Activated T-helper 1 cell treated with anti-CD3 and anti-CD28 coated beads, Interleukin-12 subunit alpha, Interleukin-12 subunit beta, Interleukin-2, Interleukin-4 antibody, amounts not matched to agents 30 ng/mL and 10 ng/mL and 1 ng/mL, durations not matched to agents 14 hours and 24 hours and 36 hours (primary cell): ENCODE data around the gene CNTFR. TPM values are rescaled to one million over a fixed set of nuclear protein-coding genes. Genes with fewer than 3 reads are reported as not detected.

Experiments used
- DNase-seq: peaks from one replicate; pipeline ENCODE4 v3.0.0; 2021; ENCODE audit warnings: low spot score
- H3K27ac Mint-ChIP-seq: one replicate; pipeline ENCODE4 v1.8.0; 2021; ENCODE audit warnings: mild to moderate bottlenecking, mixed read lengths
- H3K27me3 Mint-ChIP-seq: one replicate; pipeline ENCODE4 v1.8.0; 2022; ENCODE audit warnings: mild to moderate bottlenecking, moderate library complexity, mixed read lengths; ENCODE audit not compliant: insufficient read depth
- H3K36me3 Mint-ChIP-seq: one replicate; pipeline ENCODE4 v1.8.0; 2021; ENCODE audit warnings: low read depth, mixed read lengths
- H3K4me1 Mint-ChIP-seq: one replicate; pipeline ENCODE4 v1.8.0; 2021; ENCODE audit warnings: low read depth, mixed read lengths
- H3K4me3 Mint-ChIP-seq: one replicate; pipeline ENCODE4 v1.8.0; 2021; ENCODE audit warnings: mild to moderate bottlenecking, moderate library complexity, mixed read lengths
- H3K9me3 Mint-ChIP-seq: one replicate; pipeline ENCODE4 v1.8.0; 2021; ENCODE audit warnings: mixed read lengths
- intact Hi-C: fragments of 100-400 bp; cut with micrococcal nuclease; formaldehyde crosslinking; loops from one replicate; pipeline ENCODE4 v1.15.1; 2024
- total RNA-seq: library from RNA; stranded (reverse); gene quantifications from 2 replicates; pipeline ENCODE4 v1.2.3, GENCODE V29; 2022

CNTFR gene
- total RNA-seq, 1 donor from 2014 or later = not detected

GRCh38 chr9:34591917-34592866 lies 2.7 kb upstream of the CNTFR start:
- H3K27ac Mint-ChIP-seq = peak overlapping the region; percentile 12
- H3K4me3 Mint-ChIP-seq = peak overlapping the region; percentile 50
- peaks cover 1% of the 10 kb centered on the region for H3K36me3 Mint-ChIP-seq
- H3K9me3 Mint-ChIP-seq = no peaks in the 10 kb centered on the region
- no peak for DNase-seq
- peaks cover 15% of the 10 kb centered on the region for H3K4me1 Mint-ChIP-seq
- peaks cover 62% of the 10 kb centered on the region for H3K27me3 Mint-ChIP-seq
- intact Hi-C loops = loop anchor here (1.0 to 5.0 kb wide), 5 partner anchors 44 to 188 kb away; partner anchors contain the start of genes DNAI1, ENHO and FAM219A

GRCh38 chr9:34591248-34591916 lies 1.9 kb upstream of the CNTFR start:
- intact Hi-C loops = loop anchor here (1.0 to 5.0 kb wide), 5 partner anchors 43 to 187 kb away; partner anchors contain the start of genes DNAI1, ENHO and FAM219A
- Mint-ChIP-seq H3K27me3 (peaks cover 68% of the 10 kb centered on the region), H3K4me1 (peaks cover 15% of the 10 kb centered on the region), H3K9me3 (no peaks in the 10 kb centered on the region), H3K4me3 (peak overlapping the region; percentile 21), H3K36me3 (peaks cover 1% of the 10 kb centered on the region), H3K27ac (no peak overlapping the region)
- peak; percentile 67 for DNase-seq

GRCh38 chr9:34590381-34591247 lies 1.1 kb upstream of the CNTFR start:
- H3K36me3 Mint-ChIP-seq = peaks cover 1% of the 10 kb centered on the region
- peak overlapping the region; percentile 64 for H3K4me3 Mint-ChIP-seq
- no peak for DNase-seq
- intact Hi-C loops = loop anchor here (1.0 to 5.0 kb wide), 5 partner anchors 42 to 186 kb away; partner anchors contain the start of genes DNAI1, ENHO and FAM219A
- H3K27me3 Mint-ChIP-seq = peaks cover 69% of the 10 kb centered on the region
- H3K9me3 Mint-ChIP-seq = no peaks in the 10 kb centered on the region
- peaks cover 15% of the 10 kb centered on the region for H3K4me1 Mint-ChIP-seq
- H3K27ac Mint-ChIP-seq = no peak overlapping the region

GRCh38 chr9:34588671-34589635 lies 571 bp downstream of the CNTFR start:
- H3K9me3 Mint-ChIP-seq = no peaks in the 10 kb centered on the region
- H3K27ac Mint-ChIP-seq = peak overlapping the region; percentile 10
- H3K4me1 Mint-ChIP-seq = peaks cover 15% of the 10 kb centered on the region
- intact Hi-C loops = no loop called here
- peaks cover 81% of the 10 kb centered on the region for H3K27me3 Mint-ChIP-seq
- H3K4me3 Mint-ChIP-seq = peak overlapping the region; percentile 21
- H3K36me3 Mint-ChIP-seq = peaks cover 1% of the 10 kb centered on the region
- DNase-seq = no peak

- intact Hi-C loops = loop anchor here (1.0 kb wide), 1 partner anchor 9 kb away; no protein-coding TSS in a partner anchor
- Mint-ChIP-seq H3K4me1 (peaks cover 15% of the 10 kb centered on the region), H3K9me3 (no peaks in the 10 kb centered on the region), H3K36me3 (peaks cover 1% of the 10 kb centered on the region), H3K27me3 (peaks cover 73% of the 10 kb centered on the region), H3K4me3 (no peak overlapping the region), H3K27ac (no peak overlapping the region)
- no peak for DNase-seq
These were observed 2.3 kb downstream of the CNTFR start for GRCh38 chr9:34587271-34587670.

- no peak overlapping the region for H3K4me3 Mint-ChIP-seq
- peaks cover 63% of the 10 kb centered on the region for H3K27me3 Mint-ChIP-seq
- intact Hi-C loops = no loop called here
- peaks cover 1% of the 10 kb centered on the region for H3K36me3 Mint-ChIP-seq
- no peak for DNase-seq
- H3K9me3 Mint-ChIP-seq = no peaks in the 10 kb centered on the region
- no peak overlapping the region for H3K27ac Mint-ChIP-seq
- H3K4me1 Mint-ChIP-seq = peaks cover 15% of the 10 kb centered on the region
These were observed 3.4 kb downstream of the CNTFR start for GRCh38 chr9:34585946-34586669.

GRCh38 chr9:34584970-34585369 lies 4.6 kb downstream of the CNTFR start:
- Mint-ChIP-seq H3K9me3 (no peaks in the 10 kb centered on the region), H3K27ac (no peak overlapping the region), H3K36me3 (peaks cover 1% of the 10 kb centered on the region), H3K4me1 (peaks cover 9% of the 10 kb centered on the region), H3K4me3 (no peak overlapping the region), H3K27me3 (peaks cover 62% of the 10 kb centered on the region)
- DNase-seq = no peak
- intact Hi-C loops = no loop called here

GRCh38 chr9:34582787-34583186 lies 6.7 kb downstream of the CNTFR start:
- Mint-ChIP-seq H3K4me1 (no peaks in the 10 kb centered on the region), H3K27me3 (peaks cover 61% of the 10 kb centered on the region), H3K36me3 (no peaks in the 10 kb centered on the region), H3K4me3 (no peak overlapping the region), H3K9me3 (no peaks in the 10 kb centered on the region), H3K27ac (no peak overlapping the region)
- DNase-seq = no peak
- intact Hi-C loops = no loop called here

GRCh38 chr9:34581318-34581717 lies 8.2 kb downstream of the CNTFR start:
- Mint-ChIP-seq H3K4me3 (no peak overlapping the region), H3K27me3 (peaks cover 57% of the 10 kb centered on the region), H3K4me1 (no peaks in the 10 kb centered on the region), H3K27ac (no peak overlapping the region), H3K9me3 (no peaks in the 10 kb centered on the region), H3K36me3 (no peaks in the 10 kb centered on the region)
- no peak for DNase-seq
- intact Hi-C loops = no loop called here

GRCh38 chr9:34580358-34580757 lies 9.2 kb downstream of the CNTFR start:
- peaks cover 58% of the 10 kb centered on the region for H3K27me3 Mint-ChIP-seq
- no peak overlapping the region for H3K4me3 Mint-ChIP-seq
- intact Hi-C loops = no loop called here
- H3K4me1 Mint-ChIP-seq = no peaks in the 10 kb centered on the region
- H3K27ac Mint-ChIP-seq = no peak overlapping the region
- H3K36me3 Mint-ChIP-seq = no peaks in the 10 kb centered on the region
- no peaks in the 10 kb centered on the region for H3K9me3 Mint-ChIP-seq
- no peak for DNase-seq

- peaks cover 59% of the 10 kb centered on the region for H3K27me3 Mint-ChIP-seq
- no peaks in the 10 kb centered on the region for H3K9me3 Mint-ChIP-seq
- no peak overlapping the region for H3K27ac Mint-ChIP-seq
- DNase-seq = no peak
- no peaks in the 10 kb centered on the region for H3K4me1 Mint-ChIP-seq
- H3K36me3 Mint-ChIP-seq = no peaks in the 10 kb centered on the region
- H3K4me3 Mint-ChIP-seq = no peak overlapping the region
- intact Hi-C loops = no loop called here
These were observed 9.7 kb downstream of the CNTFR start for GRCh38 chr9:34579808-34580163.
